GM12878 (cell line): ENCODE measurements around the gene GALNTL6. TPM values are rescaled to one million over a fixed set of nuclear protein-coding genes. Genes with fewer than 3 reads are reported as not detected.

Experiments used
- ATAC-seq: fragments of 200-7000 bp; cut with Tn5 transposase; 3 replicates; pipeline ENCODE4 v1.9.1; 2020; ENCODE audit warnings: mild to moderate bottlenecking, moderate library complexity
- BruUV-seq: library from RNA; stranded (reverse); fragments of 400-500 nt; replicated peaks from 2 replicates; lab custom pipeline; 2021; lab: Mats Ljungman, UMichigan
- CTCF ChIA-PET: fragments of 300-600 bp; sonication (Branson Sonifier 250); formaldehyde crosslinking; extraction: SDS; loops from one replicate; lab custom pipeline; 2021; ENCODE audit warnings: inconsistent platforms; lab: Yijun Ruan, JAX
- POLR2A ChIA-PET: fragments of 350-600 bp; formaldehyde crosslinking; extraction: SDS; loops from one replicate; lab custom pipeline; 2021; ENCODE audit warnings: inconsistent platforms; lab: Charles Lee
- RAD21 ChIA-PET: fragments of 300-600 bp; sonication (Branson Sonifier 250); formaldehyde crosslinking; loops from one replicate; lab custom pipeline; 2023; ENCODE audit warnings: antibody characterized with exemption; ENCODE audit not compliant: unreplicated experiment; lab: Charles Lee
- SMC1A ChIA-PET: fragments of 300-600 bp; sonication (Branson Sonifier 250); formaldehyde crosslinking; loops from one replicate; lab custom pipeline; 2023; ENCODE audit not compliant: unreplicated experiment, uncharacterized antibody; lab: Charles Lee
- DNase-seq: peaks from one replicate; pipeline ENCODE4 v3.0.0-alpha.2; 2011; ENCODE audit warnings: low read depth, low spot score
- FAIRE-seq: peaks from 3 replicates; lab custom pipeline; 2011; peaks lifted over from hg19 to GRCh38; lab: Jason Lieb, UNC
- H2AFZ ChIP-seq: 2 replicates; pipeline ENCODE4 v1.6.0; 2011; ENCODE audit warnings: low read depth, low read length, control low read depth; ENCODE audit not compliant: control insufficient read depth
- H3K27ac ChIP-seq: 2 replicates; pipeline ENCODE4 v1.5.1; 2011; ENCODE audit warnings: control low read depth; ENCODE audit not compliant: control insufficient read depth, insufficient read depth
- H3K27me3 ChIP-seq, 2 experiments: replicated peaks in 1 of 2; 2 replicates each; pipeline versions ENCODE4 v1.6.0 to v1.6.1; 2011; ENCODE audit warnings: low read length in 1 of 2; ENCODE audit not compliant: control insufficient read depth in 2 of 2, insufficient read depth in 2 of 2
- H3K36me3 ChIP-seq, 2 experiments: 2 replicates each; pipeline ENCODE4 v1.5.1; 2011; ENCODE audit warnings: low read length in 1 of 2; ENCODE audit not compliant: control insufficient read depth in 2 of 2, insufficient read depth in 2 of 2
- H3K4me1 ChIP-seq: 2 replicates; pipeline ENCODE4 v1.6.1; 2011; ENCODE audit warnings: mild to moderate bottlenecking, low read length, moderate library complexity, mixed read lengths; ENCODE audit not compliant: control insufficient read depth, insufficient read depth
- H3K4me2 ChIP-seq: 2 replicates; pipeline ENCODE4 v1.6.0; 2011; ENCODE audit warnings: control low read depth; ENCODE audit not compliant: control insufficient read depth, insufficient read depth
- H3K4me3 ChIP-seq: fragments of 200-600 bp; sonication (generic); 2 replicates; pipeline ENCODE4 v1.5.1; 2016
- H3K79me2 ChIP-seq: 2 replicates; pipeline ENCODE4 v1.6.0; 2011; ENCODE audit warnings: low read length; ENCODE audit not compliant: control insufficient read depth, insufficient read depth
- H3K9ac ChIP-seq: 2 replicates; pipeline ENCODE4 v1.8.0; 2011; ENCODE audit warnings: low read length, control low read depth, mixed read lengths; ENCODE audit not compliant: control insufficient read depth, insufficient read depth
- H3K9me3 ChIP-seq: replicated peaks from 3 replicates; pipeline ENCODE4 v1.5.1; 2011; ENCODE audit warnings: mild to moderate bottlenecking, low read length; ENCODE audit not compliant: control insufficient read depth, insufficient read depth
- H4K20me1 ChIP-seq: 2 replicates; pipeline ENCODE4 v1.6.0; 2011; ENCODE audit not compliant: control insufficient read depth, insufficient read depth
- BACH1 ChIP-seq: fragments of 450-650 bp; IDR thresholded peaks from 2 replicates; pipeline ENCODE4 v1.6.1; 2017; ENCODE audit warnings: mild to moderate bottlenecking, borderline replicate concordance
- CBFB ChIP-seq: IDR thresholded peaks from 2 replicates; pipeline ENCODE4 v1.6.1; 2016; ENCODE audit warnings: antibody characterized with exemption, low read depth
- CTCF ChIP-seq, 3 experiments: IDR thresholded peaks in 2 of 3; conservative IDR thresholded peaks in 1 of 3; 2 replicates each; pipeline ENCODE4 v1.5.1; 2011; ENCODE audit warnings: low read depth in 3 of 3, low read length in 3 of 3, mild to moderate bottlenecking in 3 of 3, control low read depth in 2 of 3, moderate library complexity in 2 of 3, inconsistent platforms in 1 of 3, mixed read lengths in 1 of 3; ENCODE audit not compliant: control insufficient read depth in 2 of 3, insufficient read depth in 1 of 3; ENCODE audit errors: extremely low read depth in 1 of 3
- ELK1 ChIP-seq: IDR thresholded peaks from 2 replicates; pipeline ENCODE4 v1.6.1; 2012; ENCODE audit warnings: low read depth, low read length, improper control_type of control experiment
- EZH2 ChIP-seq: IDR thresholded peaks from 2 replicates; pipeline ENCODE4 v1.6.1; 2012; ENCODE audit warnings: low read depth, mild to moderate bottlenecking, control low read depth, inconsistent platforms, low read length, borderline replicate concordance; ENCODE audit not compliant: control insufficient read depth
- IRF4 ChIP-seq: IDR thresholded peaks from 2 replicates; pipeline ENCODE4 v1.6.1; 2011; ENCODE audit warnings: low read depth, low read length
- JUND ChIP-seq: IDR thresholded peaks from 2 replicates; pipeline ENCODE4 v1.6.1; 2012; ENCODE audit warnings: low read depth, mild to moderate bottlenecking, low read length, improper control_type of control experiment, moderate library complexity
- MEF2A ChIP-seq: IDR thresholded peaks from 2 replicates; pipeline ENCODE4 v1.6.1; 2011; ENCODE audit warnings: low read depth, mild to moderate bottlenecking, low read length, moderate library complexity; ENCODE audit not compliant: insufficient read depth
- MXI1 ChIP-seq: fragments of 150-350 bp; IDR thresholded peaks from 2 replicates; pipeline ENCODE4 v1.6.1; 2011; ENCODE audit warnings: low read depth, mild to moderate bottlenecking, inconsistent platforms, low read length, improper control_type of control experiment
- STAT3 ChIP-seq: IDR thresholded peaks from 2 replicates; pipeline ENCODE4 v1.6.1; 2011; ENCODE audit warnings: low read depth, low read length, improper control_type of control experiment
- TARDBP ChIP-seq: IDR thresholded peaks from 2 replicates; pipeline ENCODE4 v1.6.1; 2016; ENCODE audit warnings: borderline replicate concordance
- YBX1 ChIP-seq: fragments of 450-650 bp; IDR thresholded peaks from 2 replicates; pipeline ENCODE4 v1.6.1; 2016; ENCODE audit warnings: antibody characterized with exemption
- ZBTB11 ChIP-seq: fragments of 450-650 bp; formaldehyde crosslinking; IDR thresholded peaks from 2 replicates; pipeline ENCODE4 v1.5.0; 2022; ENCODE audit warnings: mild to moderate bottlenecking, missing genetic modification characterization
- ZNF622 ChIP-seq: fragments of 450-650 bp; IDR thresholded peaks from 2 replicates; pipeline ENCODE4 v1.6.1; 2017; ENCODE audit warnings: mild to moderate bottlenecking, inconsistent platforms
- WGBS: methylation state at CpG from one replicate; pipeline ENCODE4 v1.1.6; 2016; ENCODE audit warnings: low lambda C conversion rate; ENCODE audit not compliant: insufficient replicate concordance, insufficient coverage; ENCODE audit errors: missing lambda C conversion rate; 5-methylcytosine and 5-hydroxymethylcytosine counted together
- in situ Hi-C: fragments of 300-500 bp; cut with MboI; formaldehyde crosslinking; loops from 9 replicates; pipeline ENCODE4 v1.14.3; 2018; ENCODE audit warnings: mixed read lengths
- intact Hi-C: fragments of 100-400 bp; cut with micrococcal nuclease; formaldehyde crosslinking; loops from one replicate; pipeline ENCODE4 v1.14.2; 2022; ENCODE audit not compliant: unreplicated experiment
- polyA plus RNA-seq, 11 experiments: library from polyadenylated mRNA; depleted of rRNA in 4 of 11; unstranded in 6 of 11; stranded (reverse) in 5 of 11; fragments of >200 nt; fragmentation: Nextera tagmentation in 4 of 11; fragmentation: Illumina TruSeq in 1 of 11; extraction: Ambion mirVana in 4 of 11; extraction: Trizol in 1 of 11; gene quantifications; 1 replicate in 1 of 11; 2 replicates in 10 of 11; pipeline versions ENCODE4 v1.2.1 to v1.2.3, GENCODE V29; 2011 to 2016; ENCODE audit warnings: inconsistent platforms in 2 of 11, missing spikeins in 2 of 11, low read depth in 1 of 11
- total RNA-seq, 4 experiments: library from RNA; depleted of rRNA in 3 of 4; stranded (reverse); fragments of >200 nt in 3 of 4; fragmentation: Illumina TruSeq in 1 of 4; extraction: Trizol in 1 of 4; gene quantifications; 2 replicates each; pipeline versions ENCODE4 v1.2.1 to v1.2.3, GENCODE V29; 2013 to 2021
- TF ChIP-seq, protein P1 (sequence below): IDR thresholded peaks from 2 replicates; pipeline ENCODE4 v1.6.1; 2012; ENCODE audit warnings: low read depth, low read length, improper control_type of control experiment

GALNTL6 gene
- total and polyA plus RNA-seq, 10 of the 15 experiments (the other 5 are each of a cell fraction or from before 2014, with no cell fraction given) = 0.01 to 0.29 TPM; not detected in 8

DNA sequence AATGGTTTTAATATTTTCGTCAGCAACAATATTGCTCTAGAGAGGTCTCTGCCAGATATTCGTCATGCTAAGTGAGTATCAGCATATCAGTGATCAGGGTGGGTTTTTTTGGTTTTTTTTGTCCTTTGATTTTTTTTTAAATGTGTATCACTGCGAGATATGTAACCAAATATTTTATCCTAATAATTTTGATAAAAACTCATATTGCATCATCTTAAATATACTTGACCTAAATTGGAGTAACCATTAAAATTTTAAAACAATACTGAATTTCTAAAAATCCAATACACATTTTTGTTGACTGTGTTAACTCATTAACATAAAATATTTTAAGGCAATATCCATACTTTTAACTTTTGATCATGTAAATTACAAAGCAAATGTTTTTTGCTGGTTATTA, 498.5 kb downstream of the GALNTL6 start:
- no TSS peak for BruUV-seq
- DNase-seq (no peak), ATAC-seq (no peak), FAIRE-seq (no peak)
- Histone ChIP-seq H3K27me3 (no peaks in the 10 kb centered on the region), H3K4me2 (no peak overlapping the region), H3K4me3 (no peak overlapping the region), H3K9me3 (no peaks in the 10 kb centered on the region), H3K27ac (no peak overlapping the region), H3K79me2 (no peaks in the 10 kb centered on the region), H3K4me1 (no peaks in the 10 kb centered on the region), H3K36me3 (no peaks in the 10 kb centered on the region), H3K9ac (no peak overlapping the region), H2AFZ (no peak overlapping the region), H4K20me1 (no peaks in the 10 kb centered on the region)
- RAD21 ChIA-PET = no interaction called here
- in situ Hi-C loops = no loop called here
- SMC1A ChIA-PET = no interaction called here
- intact Hi-C loops = no loop called here
- POLR2A ChIA-PET = no interaction called here
- TF ChIP-seq CBFB (no peak), BACH1 (no peak), STAT3 (no peak), JUND (no peak), MXI1 (no peak), ELK1 (no peak), CTCF (IDR thresholded peaks at IDR 0.05 in 2 of 3, conservative IDR thresholded peaks at IDR 0.05 in 1 of 3; ENCODE audit: control insufficient read depth in 2 of 3, extremely low read depth in 1 of 3, insufficient read depth in 1 of 3, low read depth in 3 of 3, low read length in 3 of 3) (no peak), ZBTB11 (CRISPR knock-in tag) (no peak), TARDBP (no peak), YBX1 (no peak), IRF4 (no peak), EZH2 (no peak), ZNF622 (no peak), MEF2A (no peak)
- TF ChIP-seq, protein P1, sequence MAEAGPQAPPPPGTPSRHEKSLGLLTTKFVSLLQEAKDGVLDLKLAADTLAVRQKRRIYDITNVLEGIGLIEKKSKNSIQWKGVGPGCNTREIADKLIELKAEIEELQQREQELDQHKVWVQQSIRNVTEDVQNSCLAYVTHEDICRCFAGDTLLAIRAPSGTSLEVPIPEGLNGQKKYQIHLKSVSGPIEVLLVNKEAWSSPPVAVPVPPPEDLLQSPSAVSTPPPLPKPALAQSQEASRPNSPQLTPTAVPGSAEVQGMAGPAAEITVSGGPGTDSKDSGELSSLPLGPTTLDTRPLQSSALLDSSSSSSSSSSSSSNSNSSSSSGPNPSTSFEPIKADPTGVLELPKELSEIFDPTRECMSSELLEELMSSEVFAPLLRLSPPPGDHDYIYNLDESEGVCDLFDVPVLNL = no peak
- CTCF ChIA-PET = no interaction called here
- WGBS = 2% methylated on average over 3 of the region's 3 CpGs
